Upper lobe of left lung (tissue), 6 donors: ENCODE results near the gene CLEC19A. TPM values are rescaled to one million over a fixed set of nuclear protein-coding genes. Genes with fewer than 3 reads are reported as not detected.

Source experiments
- ATAC-seq, 2 donors: fragments of 200-7000 bp; cut with Tn5 transposase; one replicate each; pipeline ENCODE4 v1.9.1; 2022; ENCODE audit warnings: mild to moderate bottlenecking in 2 of 2, moderate library complexity in 2 of 2; ENCODE audit not compliant: low FRiP score in 2 of 2
- DNase-seq, 2 donors: peaks; one replicate each; pipeline ENCODE4 v3.0.0-alpha.2; 2019 to 2020
- H3K27ac ChIP-seq, 4 donors: fragments of 200-600 bp; sonication (generic); one replicate each; pipeline ENCODE4 v1.5.1; 2016 to 2019
- H3K27me3 ChIP-seq, 4 donors: fragments of 200-600 bp; sonication (generic); one replicate each; pipeline ENCODE4 v1.5.1; 2017 to 2019
- H3K36me3 ChIP-seq, 4 donors: fragments of 200-600 bp; sonication (generic); one replicate each; pipeline ENCODE4 v1.5.1; 2016 to 2019
- H3K4me1 ChIP-seq, 4 donors: fragments of 200-600 bp; sonication (generic); one replicate each; pipeline ENCODE4 v1.5.1; 2018 to 2019
- H3K4me3 ChIP-seq, 4 donors: fragments of 200-600 bp; sonication (generic); one replicate each; pipeline ENCODE4 v1.5.1; 2017 to 2019; ENCODE audit warnings: mild to moderate bottlenecking in 2 of 4, moderate library complexity in 1 of 4
- H3K9me3 ChIP-seq, 4 donors: fragments of 200-600 bp; sonication (generic); one replicate each; pipeline ENCODE4 v1.5.1; 2018 to 2019
- CTCF ChIP-seq, 6 experiments: fragments of 450-650 bp in 4 of 6; fragments of 200-600 bp in 2 of 6; sonication (generic) in 2 of 6; IDR thresholded peaks; one replicate each; pipeline ENCODE4 v1.5.1; 2016 to 2019; ENCODE audit warnings: antibody characterized with exemption in 6 of 6
- EP300 ChIP-seq, 4 donors: sonication (generic); formaldehyde crosslinking; IDR thresholded peaks; one replicate each; pipeline ENCODE4 v1.5.1; 2017; ENCODE audit warnings: antibody characterized with exemption in 4 of 4, control low read depth in 2 of 4
- POLR2A ChIP-seq, 4 donors: fragments of 450-650 bp; IDR thresholded peaks; one replicate each; pipeline ENCODE4 v1.5.1; 2016 to 2017; ENCODE audit warnings: antibody characterized with exemption in 4 of 4, mild to moderate bottlenecking in 2 of 4
- POLR2AphosphoS5 ChIP-seq, 2 donors: sonication (generic); formaldehyde crosslinking; IDR thresholded peaks; one replicate each; pipeline ENCODE4 v1.5.1; 2017; ENCODE audit warnings: antibody characterized with exemption in 2 of 2
- WGBS, 2 donors: methylation state at CpG; one replicate each; pipeline ENCODE4 v1.1.5; 2017 to 2018; 5-methylcytosine and 5-hydroxymethylcytosine counted together
- total RNA-seq, 6 donors: library from RNA; depleted of rRNA in 4 of 6; stranded (reverse); fragments of >200 nt in 4 of 6; gene quantifications; one replicate each; pipeline versions ENCODE4 v1.1.0 to v1.2.1, GENCODE V29; 2016 to 2021
- donor health status: DM: no; HTN: no; CAD: no; lungs with moderate emphysema.
- donor health status: DM: no; HTN: yes; CAD: no; lungs with severe emphysema.

CLEC19A gene
- total RNA-seq, 6 donors from 2014 or later = not detected

GRCh38 chr16:19344224-19344801, 58.8 kb downstream of the CLEC19A start:
- WGBS, 2 donors = 51 to 65% methylated on average over 9 of the region's 9 CpGs
- Histone ChIP-seq H3K27me3 (no peaks in the 10 kb centered on the region), H3K9me3 (no peaks in the 10 kb centered on the region), H3K27ac (peak overlapping the region; percentile 40 to 75 (median 55)), H3K4me3 (no peak overlapping the region), H3K4me1 (peaks cover 0 to 11% (median 4%) of the 10 kb centered on the region in 4 donors), H3K36me3 (no peaks in the 10 kb centered on the region)
- peak; percentile 60 to 84 for ATAC-seq
- DNase-seq = peak in 1 of 2 donors; percentile 48
- TF ChIP-seq EP300 (IDR thresholded peaks at IDR 0.05) (no peak), POLR2AphosphoS5 (IDR thresholded peaks at IDR 0.05) (peak in 1 of 2 donors; percentile 13), CTCF (IDR thresholded peaks at IDR 0.05) (no peak), POLR2A (IDR thresholded peaks at IDR 0.05) (no peak)

- Histone ChIP-seq H3K27ac (peak overlapping the region; percentile 18 to 56 (median 39)), H3K4me3 (no peak overlapping the region), H3K27me3 (no peaks in the 10 kb centered on the region), H3K4me1 (peaks cover 0 to 11% (median 4%) of the 10 kb centered on the region in 4 donors), H3K9me3 (no peaks in the 10 kb centered on the region), H3K36me3 (no peaks in the 10 kb centered on the region)
- ATAC-seq (peak in 1 of 2 donors; percentile 8), DNase-seq (peak in 1 of 2 donors; percentile 31)
- WGBS, 2 donors = 52 to 69% methylated on average over 4 of the region's 4 CpGs
- TF ChIP-seq EP300 (IDR thresholded peaks at IDR 0.05) = no peak
- TF ChIP-seq POLR2AphosphoS5 (IDR thresholded peaks at IDR 0.05) = no peak
- no peak for TF ChIP-seq CTCF (IDR thresholded peaks at IDR 0.05)
- TF ChIP-seq POLR2A (IDR thresholded peaks at IDR 0.05) = no peak
Measured at GRCh38 chr16:19344980-19345379, 59.4 kb downstream of the CLEC19A start.

DNA sequence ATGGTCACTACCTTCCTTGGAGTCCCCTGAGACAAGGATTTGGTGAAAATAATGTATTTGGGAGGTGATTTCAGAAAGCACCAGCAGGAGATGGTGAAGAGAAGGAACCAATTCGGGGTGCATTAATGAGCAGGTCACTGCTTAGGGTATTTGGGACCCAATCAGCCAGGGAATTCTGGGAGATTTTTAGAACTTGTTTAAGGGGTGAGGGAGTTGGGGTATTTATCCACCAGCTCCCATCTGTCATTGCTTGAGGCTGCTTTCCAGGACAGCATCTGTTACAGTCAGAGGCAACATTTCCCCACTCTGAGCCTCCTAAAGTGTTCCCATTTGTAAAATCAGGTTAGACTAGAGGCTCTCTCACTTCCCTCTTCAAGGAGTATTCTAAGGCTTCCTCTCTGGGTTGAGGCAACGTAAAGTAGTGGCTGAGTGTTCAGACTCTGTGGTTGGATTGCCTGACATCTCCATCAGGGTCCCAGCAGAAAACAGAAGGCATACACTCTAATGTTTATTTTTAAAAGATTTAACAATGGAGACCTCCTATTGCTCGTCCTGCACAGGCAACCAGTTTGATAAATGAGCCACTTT, 60.9 kb downstream of the CLEC19A start:
- ATAC-seq (no peak), DNase-seq (no peak)
- 38 to 49% methylated on average over 3 of the region's 3 CpGs for WGBS, 2 donors
- Histone ChIP-seq H3K9me3 (no peaks in the 10 kb centered on the region), H3K27me3 (no peaks in the 10 kb centered on the region), H3K27ac (peak overlapping the region in 1 of 4 donors; percentile 39), H3K4me3 (no peak overlapping the region), H3K4me1 (peaks cover 0 to 11% (median 4%) of the 10 kb centered on the region in 4 donors), H3K36me3 (no peaks in the 10 kb centered on the region)
- TF ChIP-seq EP300 (IDR thresholded peaks at IDR 0.05) (no peak), POLR2AphosphoS5 (IDR thresholded peaks at IDR 0.05) (no peak), POLR2A (IDR thresholded peaks at IDR 0.05) (no peak), CTCF (IDR thresholded peaks at IDR 0.05) (no peak)

- Histone ChIP-seq H3K36me3 (no peaks in the 10 kb centered on the region), H3K27ac (no peak overlapping the region), H3K9me3 (no peaks in the 10 kb centered on the region), H3K4me3 (no peak overlapping the region), H3K27me3 (no peaks in the 10 kb centered on the region), H3K4me1 (peaks cover 0 to 11% (median 4%) of the 10 kb centered on the region in 4 donors)
- ATAC-seq (no peak), DNase-seq (no peak)
- 86 to 88% methylated on average over 6 of the region's 6 CpGs for WGBS, 2 donors
- TF ChIP-seq CTCF (IDR thresholded peaks at IDR 0.05) (no peak), POLR2A (IDR thresholded peaks at IDR 0.05) (no peak), POLR2AphosphoS5 (IDR thresholded peaks at IDR 0.05) (no peak), EP300 (IDR thresholded peaks at IDR 0.05) (no peak)
Measured at GRCh38 chr16:19348125-19348524, 62.6 kb downstream of the CLEC19A start.
